D721Med (cell line): ENCODE results near the gene MCU.

ENCODE experiments used
- DNase-seq: peaks from one replicate; pipeline ENCODE4 v3.0.0; 2011; ENCODE audit warnings: low spot score; ENCODE audit not compliant: insufficient read length
- FAIRE-seq: peaks from 2 replicates; lab custom pipeline; 2011; peaks lifted over from hg19 to GRCh38; lab: Jason Lieb, UNC
- TF ChIP-seq, protein P1 (sequence below): IDR thresholded peaks from 2 replicates; pipeline ENCODE4 v1.5.1; 2012; ENCODE audit warnings: mild to moderate bottlenecking, control low read depth; ENCODE audit not compliant: insufficient read depth; ENCODE audit errors: missing control alignments

MCU gene

DNA sequence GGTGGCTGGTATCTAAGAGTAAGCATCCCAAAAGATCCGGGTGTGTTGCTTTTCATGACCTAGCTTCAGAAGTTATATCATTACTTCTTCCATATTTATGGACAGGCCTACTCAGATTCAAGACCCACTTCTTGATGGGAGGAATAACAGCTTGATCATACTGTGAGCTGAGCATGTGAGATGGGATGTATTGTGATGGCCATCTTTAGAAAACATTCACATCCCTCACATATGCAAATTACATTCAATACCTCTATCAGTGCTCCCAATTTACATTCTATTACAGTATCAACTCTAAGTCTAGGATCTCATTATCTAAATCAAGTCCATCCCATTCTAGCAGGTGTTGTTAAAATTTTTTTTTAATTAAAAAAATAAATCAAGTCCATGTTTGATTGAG, 101.8 kb downstream of the MCU start:
- TF ChIP-seq, protein P1, sequence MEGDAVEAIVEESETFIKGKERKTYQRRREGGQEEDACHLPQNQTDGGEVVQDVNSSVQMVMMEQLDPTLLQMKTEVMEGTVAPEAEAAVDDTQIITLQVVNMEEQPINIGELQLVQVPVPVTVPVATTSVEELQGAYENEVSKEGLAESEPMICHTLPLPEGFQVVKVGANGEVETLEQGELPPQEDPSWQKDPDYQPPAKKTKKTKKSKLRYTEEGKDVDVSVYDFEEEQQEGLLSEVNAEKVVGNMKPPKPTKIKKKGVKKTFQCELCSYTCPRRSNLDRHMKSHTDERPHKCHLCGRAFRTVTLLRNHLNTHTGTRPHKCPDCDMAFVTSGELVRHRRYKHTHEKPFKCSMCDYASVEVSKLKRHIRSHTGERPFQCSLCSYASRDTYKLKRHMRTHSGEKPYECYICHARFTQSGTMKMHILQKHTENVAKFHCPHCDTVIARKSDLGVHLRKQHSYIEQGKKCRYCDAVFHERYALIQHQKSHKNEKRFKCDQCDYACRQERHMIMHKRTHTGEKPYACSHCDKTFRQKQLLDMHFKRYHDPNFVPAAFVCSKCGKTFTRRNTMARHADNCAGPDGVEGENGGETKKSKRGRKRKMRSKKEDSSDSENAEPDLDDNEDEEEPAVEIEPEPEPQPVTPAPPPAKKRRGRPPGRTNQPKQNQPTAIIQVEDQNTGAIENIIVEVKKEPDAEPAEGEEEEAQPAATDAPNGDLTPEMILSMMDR, result no peak
- no peak for DNase-seq
- no peak for FAIRE-seq

DNA sequence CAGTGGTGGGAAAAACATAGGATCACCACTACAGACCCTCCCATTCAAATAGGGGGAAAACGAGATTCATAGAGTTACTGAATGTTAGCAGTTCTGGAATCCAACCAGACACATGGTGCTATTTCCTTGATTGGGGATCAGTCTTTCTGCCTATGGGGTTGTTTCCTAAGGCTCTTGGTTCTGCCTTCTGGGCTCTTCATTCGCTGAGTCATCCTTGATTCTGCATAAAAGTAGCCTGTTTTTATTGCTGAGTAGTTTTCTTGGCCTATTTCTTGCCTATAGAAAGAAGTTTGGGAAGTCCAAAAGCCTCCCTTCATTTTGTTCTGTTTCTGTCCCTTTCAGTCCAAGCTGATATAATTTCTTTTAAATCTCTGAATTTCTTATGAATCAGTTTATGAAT, 102.3 kb downstream of the MCU start:
- TF ChIP-seq, protein P1, result no peak
- no peak for DNase-seq
- FAIRE-seq, result no peak

GRCh38 chr10:72796042-72796441, 104.1 kb downstream of the MCU start:
- DNase-seq (no peak), FAIRE-seq (no peak)
- TF ChIP-seq, protein P1, result no peak

DNA sequence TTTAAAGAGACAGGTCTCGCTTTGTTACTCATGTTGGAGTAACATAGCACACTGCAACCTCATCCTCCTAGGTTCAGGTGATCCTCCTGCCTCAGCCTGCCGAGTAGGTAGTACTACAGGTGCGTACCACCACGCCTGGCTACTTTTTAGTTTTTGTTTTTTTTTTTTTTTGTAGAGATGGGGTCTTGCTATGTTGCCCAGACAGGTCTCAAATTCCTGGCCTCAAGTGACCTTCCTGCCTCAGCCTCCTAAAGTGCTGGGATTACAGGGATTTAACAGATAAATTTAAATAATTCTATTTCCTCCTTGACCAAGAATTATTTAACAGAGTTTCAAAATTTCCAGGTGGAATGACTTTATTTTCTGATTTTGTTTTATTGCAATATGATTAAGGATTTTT, 104.6 kb downstream of the MCU start:
- TF ChIP-seq, protein P1, result no peak
- FAIRE-seq (no peak), DNase-seq (no peak)

DNA sequence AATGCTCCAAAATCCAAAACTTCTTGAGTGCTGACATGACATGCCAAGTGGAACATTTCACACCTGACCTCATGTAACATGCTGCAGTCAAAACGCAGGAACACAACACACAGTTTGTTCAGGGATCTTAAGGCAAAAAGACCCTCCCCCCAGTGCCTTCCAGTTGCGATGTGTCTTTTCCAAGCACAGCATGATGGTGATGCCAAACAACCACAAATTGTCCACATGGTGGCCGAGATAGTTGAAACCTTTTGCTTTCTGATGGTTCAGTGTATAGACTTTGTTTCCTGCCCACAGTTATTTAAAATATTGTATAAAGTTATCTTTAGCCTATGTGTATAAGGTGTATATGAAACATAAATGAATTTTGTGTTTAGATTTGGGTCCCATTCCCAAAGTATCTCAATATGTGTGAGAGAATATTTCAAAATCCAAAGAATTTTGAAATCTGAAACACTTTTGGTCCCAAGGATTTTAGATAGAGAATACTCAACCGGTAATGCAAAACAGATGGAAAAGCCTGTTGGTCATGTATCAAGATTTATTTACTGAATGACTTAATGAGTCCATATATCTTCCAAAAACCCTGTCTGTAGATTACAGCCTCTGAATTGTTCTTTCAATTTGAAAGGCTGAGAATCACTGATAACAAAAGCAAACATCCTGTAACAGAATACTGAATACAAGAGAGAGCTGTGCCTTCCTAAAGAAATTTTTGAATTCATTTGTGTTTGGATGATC, 108.2 kb downstream of the MCU start:
- TF ChIP-seq, protein P1, result no peak
- DNase-seq (no peak), FAIRE-seq (no peak)

DNA sequence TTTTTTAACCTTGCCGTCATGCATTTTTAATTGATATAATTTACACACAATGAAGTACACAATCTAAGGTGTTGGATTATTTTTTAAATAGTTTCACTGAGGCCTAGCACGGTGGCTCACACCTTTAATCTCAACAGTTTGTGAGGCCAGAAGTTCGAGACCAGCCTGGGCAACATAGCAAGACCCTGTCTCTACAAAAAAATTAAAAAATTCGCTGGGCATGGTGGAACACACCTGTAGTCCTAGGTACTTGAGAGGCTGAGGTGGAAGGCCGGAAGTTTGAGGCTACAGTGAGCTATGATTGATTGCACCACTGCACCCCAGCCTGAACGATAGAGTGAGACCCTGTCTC, 108.8 kb downstream of the MCU start:
- DNase-seq, result no peak
- no peak for FAIRE-seq
- TF ChIP-seq, protein P1, result no peak

GRCh38 chr10:72801263-72801868, 109.4 kb downstream of the MCU start:
- TF ChIP-seq, protein P1, result no peak
- FAIRE-seq (no peak), DNase-seq (no peak)
